Astrocyte (in vitro differentiated cells and primary cell): ENCODE measurements around the gene CADM4. TPM values are rescaled to one million over a fixed set of nuclear protein-coding genes. Genes with fewer than 3 reads are reported as not detected.
A peak's percentile ranks its signal among the peaks of the same experiment; 100 is the strongest.

Experiments used
- DNase-seq: peaks from one replicate; pipeline ENCODE4 v3.0.0-alpha.2; 2010; ENCODE audit warnings: low read depth
- FAIRE-seq: peaks from 2 replicates; lab custom pipeline; 2011; peaks lifted over from hg19 to GRCh38; lab: Jason Lieb, UNC
- H2AFZ ChIP-seq: 2 replicates; pipeline ENCODE4 v1.6.0; 2012; ENCODE audit warnings: low read depth, low read length, inconsistent platforms
- H3K27ac ChIP-seq: 2 replicates; pipeline ENCODE4 v1.5.1; 2011; ENCODE audit warnings: low read depth, low read length, inconsistent platforms
- H3K27me3 ChIP-seq: 2 replicates; pipeline ENCODE4 v1.6.0; 2011; ENCODE audit warnings: low read length, inconsistent platforms; ENCODE audit not compliant: insufficient read depth
- H3K36me3 ChIP-seq: 2 replicates; pipeline ENCODE4 v1.5.1; 2011; ENCODE audit warnings: low read length, inconsistent platforms; ENCODE audit not compliant: insufficient read depth
- H3K4me1 ChIP-seq: 2 replicates; pipeline ENCODE4 v1.5.1; 2011; ENCODE audit warnings: low read length, inconsistent platforms; ENCODE audit not compliant: insufficient read depth
- H3K4me2 ChIP-seq: 2 replicates; pipeline ENCODE4 v1.6.0; 2012; ENCODE audit warnings: low read length, inconsistent platforms
- H3K4me3 ChIP-seq: 2 replicates; pipeline ENCODE4 v1.5.1; 2011; ENCODE audit warnings: low read depth, mild to moderate bottlenecking, low read length, inconsistent platforms; ENCODE audit not compliant: insufficient read depth
- H3K79me2 ChIP-seq: 2 replicates; pipeline ENCODE4 v1.6.0; 2012; ENCODE audit warnings: mild to moderate bottlenecking, low read length, inconsistent platforms; ENCODE audit not compliant: insufficient read depth
- H3K9ac ChIP-seq: 2 replicates; pipeline ENCODE4 v1.6.0; 2012; ENCODE audit warnings: mild to moderate bottlenecking, low read length, inconsistent platforms
- H3K9me3 ChIP-seq: 2 replicates; pipeline ENCODE4 v1.5.1; 2012; ENCODE audit warnings: low read depth, mild to moderate bottlenecking, low read length, inconsistent platforms; ENCODE audit not compliant: insufficient read depth
- H4K20me1 ChIP-seq: 2 replicates; pipeline ENCODE4 v1.6.0; 2012; ENCODE audit warnings: low read length, inconsistent platforms; ENCODE audit not compliant: insufficient read depth
- H3K27ac Mint-ChIP-seq: one replicate; pipeline ENCODE4 v1.8.0; 2021; ENCODE audit warnings: mild to moderate bottlenecking, mixed read lengths; ENCODE audit not compliant: unreplicated experiment
- H3K27me3 Mint-ChIP-seq: one replicate; pipeline ENCODE4 v1.8.0; 2021; ENCODE audit warnings: low read depth, mixed read lengths; ENCODE audit not compliant: unreplicated experiment
- H3K36me3 Mint-ChIP-seq: one replicate; pipeline ENCODE4 v1.8.0; 2021; ENCODE audit warnings: low read depth, mixed read lengths; ENCODE audit not compliant: unreplicated experiment
- H3K4me1 Mint-ChIP-seq: one replicate; pipeline ENCODE4 v1.8.0; 2021; ENCODE audit warnings: low read depth, mixed read lengths; ENCODE audit not compliant: unreplicated experiment
- H3K4me3 Mint-ChIP-seq: one replicate; pipeline ENCODE4 v1.8.0; 2021; ENCODE audit warnings: mild to moderate bottlenecking, moderate library complexity, mixed read lengths; ENCODE audit not compliant: unreplicated experiment
- H3K9me3 Mint-ChIP-seq: one replicate; pipeline ENCODE4 v1.8.0; 2021; ENCODE audit warnings: mild to moderate bottlenecking, mixed read lengths; ENCODE audit not compliant: unreplicated experiment
- CTCF ChIP-seq: IDR thresholded peaks from 2 replicates; pipeline ENCODE4 v1.5.1; 2011; ENCODE audit warnings: low read depth, mild to moderate bottlenecking, inconsistent platforms, low read length, moderate library complexity; ENCODE audit not compliant: insufficient read depth
- EZH2 ChIP-seq: IDR thresholded peaks from 2 replicates; pipeline ENCODE4 v1.6.1; 2012; ENCODE audit warnings: mild to moderate bottlenecking, low read length, inconsistent platforms; ENCODE audit not compliant: insufficient read depth
- total RNA-seq: library from RNA; stranded (reverse); gene quantifications from 2 replicates; pipeline ENCODE4 v1.2.1, GENCODE V29; 2021

CADM4 gene
- total RNA-seq, 1 donor from 2014 or later, result 52.1 TPM

DNA sequence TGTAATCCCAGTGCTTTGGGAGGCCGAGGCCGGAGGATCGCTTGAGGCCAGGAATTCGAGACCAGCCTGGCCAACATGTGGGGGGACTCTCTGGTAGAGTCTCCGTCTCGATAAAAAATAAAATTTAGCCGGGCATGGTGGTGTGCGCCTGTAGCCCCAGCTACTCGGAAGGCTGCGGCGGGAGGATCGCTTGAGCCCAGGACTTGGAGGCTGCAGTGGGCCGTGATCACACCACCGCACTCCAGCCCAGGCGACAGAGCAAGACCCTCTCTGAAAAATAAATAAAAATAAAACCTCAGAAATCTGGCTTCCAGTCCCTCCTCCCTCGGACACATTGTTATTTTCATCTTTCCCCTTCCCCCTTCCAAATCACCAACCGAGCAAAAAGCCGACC lies 44.0 kb downstream of the CADM4 start:
- Mint-ChIP-seq H3K4me1 (peaks cover 20% of the 10 kb centered on the region), H3K4me3 (peak overlapping the region; percentile 100), H3K36me3 (peaks cover 5% of the 10 kb centered on the region), H3K27ac (peak overlapping the region; percentile 100), H3K27me3 (no peaks in the 10 kb centered on the region), H3K9me3 (no peaks in the 10 kb centered on the region)
- Histone ChIP-seq H3K4me2 (peak overlapping the region; percentile 90), H3K27me3 (no peaks in the 10 kb centered on the region), H3K9ac (peak overlapping the region; percentile 87), H3K4me1 (peaks cover 28% of the 10 kb centered on the region), H4K20me1 (peaks cover 27% of the 10 kb centered on the region), H3K4me3 (peak overlapping the region; percentile 85), H3K27ac (peak overlapping the region; percentile 99), H3K9me3 (no peaks in the 10 kb centered on the region), H2AFZ (peak overlapping the region; percentile 31), H3K79me2 (peaks cover 75% of the 10 kb centered on the region), H3K36me3 (peaks cover 3% of the 10 kb centered on the region)
- no peak for DNase-seq
- TF ChIP-seq EZH2 (no peak), CTCF (no peak)
- no peak for FAIRE-seq

GRCh38 chr19:43594710-43595604 lies 44.7 kb downstream of the CADM4 start:
- Histone ChIP-seq H3K4me1 (peaks cover 28% of the 10 kb centered on the region), H3K27ac (peak overlapping the region; percentile 99), H3K9me3 (no peaks in the 10 kb centered on the region), H4K20me1 (peaks cover 34% of the 10 kb centered on the region), H3K79me2 (peaks cover 73% of the 10 kb centered on the region), H3K36me3 (peaks cover 5% of the 10 kb centered on the region), H3K9ac (peak overlapping the region; percentile 87), H3K4me2 (peak overlapping the region; percentile 90), H3K27me3 (no peaks in the 10 kb centered on the region), H2AFZ (peak overlapping the region; percentile 31), H3K4me3 (peak overlapping the region; percentile 85)
- DNase-seq (peak; percentile 33), FAIRE-seq (no peak)
- Mint-ChIP-seq H3K36me3 (peaks cover 7% of the 10 kb centered on the region), H3K4me1 (peaks cover 20% of the 10 kb centered on the region), H3K9me3 (no peaks in the 10 kb centered on the region), H3K4me3 (peak overlapping the region; percentile 100), H3K27ac (peak overlapping the region; percentile 100), H3K27me3 (no peaks in the 10 kb centered on the region)
- TF ChIP-seq EZH2, result no peak
- TF ChIP-seq CTCF, result peak; percentile 81
